ENCODE measurements around the gene OXER1. TPM values are rescaled to one million over a fixed set of nuclear protein-coding genes. Genes with fewer than 3 reads are reported as not detected.

OXER1 gene
- total and polyA plus RNA-seq, 9 of the 15 experiments (the other 6 are each of a cell fraction or from before 2014, with no cell fraction given) = not detected

- in situ Hi-C loops (cut with MboI) = no loop called here
These were observed 20.3 kb downstream of the OXER1 start for GRCh38 chr2:42743659-42743990.

More at GRCh38 chr2:42743659-42743990, 20.3 kb downstream of the OXER1 start:
- ATAC-seq (no peak), DNase-seq (ENCODE audit: extremely low read depth in 1 of 4, low spot score in 3 of 4) (no peak), FAIRE-seq (no peak)
- Histone ChIP-seq H2AFZ (ENCODE audit: low read depth, low read length) (no peak overlapping the region), H3K4me2 (ENCODE audit: insufficient read depth, low read length) (no peak overlapping the region), H3K4me1 (replicated peaks in 1 of 2; ENCODE audit: control insufficient read depth in 2 of 2, insufficient read depth in 2 of 2, low read length in 2 of 2) (no peaks in the 10 kb centered on the region), H3K4me3 (no peak overlapping the region), H3K27ac (ENCODE audit: extremely low read depth, low read depth, low read length) (no peak overlapping the region), H3K36me3 (ENCODE audit: control insufficient read depth, insufficient read depth, low read length) (no peaks in the 10 kb centered on the region), H3K9me1 (ENCODE audit: control insufficient read depth, insufficient read depth, low read length) (no peaks in the 10 kb centered on the region), H4K20me1 (replicated peaks; ENCODE audit: control insufficient read depth, insufficient read depth, low read length) (no peaks in the 10 kb centered on the region), H3K79me2 (ENCODE audit: control insufficient read depth, insufficient read depth, low read length) (no peaks in the 10 kb centered on the region), H3K27me3 (ENCODE audit: control insufficient read depth in 2 of 2, insufficient read depth in 2 of 2, low read length in 2 of 2) (peaks cover 0 to 12% of the 10 kb centered on the region in 2 experiments; a peak in 2 of 5 replicates), H3K9ac (ENCODE audit: insufficient read depth in 1 of 2, low read depth in 2 of 2, low read length in 2 of 2) (no peak overlapping the region), H3K9me3 (replicated peaks; ENCODE audit: control insufficient read depth, insufficient read depth, low read depth, low read length) (no peaks in the 10 kb centered on the region)
- TF ChIP-seq NR3C1 (CRISPR knock-in tag; IDR thresholded peaks at IDR 0.05) = no peak
- TF ChIP-seq ZBTB40 (IDR thresholded peaks at IDR 0.05) = no peak
- no peak for TF ChIP-seq ZBTB40 (CRISPR knock-in tag; IDR thresholded peaks at IDR 0.05)
- no peak for TF ChIP-seq ATF7 (IDR thresholded peaks at IDR 0.05)
- TF ChIP-seq ETV1 (tag; conservative IDR thresholded peaks at IDR 0.05; ENCODE audit: low read depth) = no peak
- TF ChIP-seq E2F6 (IDR thresholded peaks at IDR 0.05; ENCODE audit: borderline replicate concordance in 1 of 2, extremely low read depth in 1 of 2, insufficient read depth in 1 of 2, insufficient read length in 1 of 2, low read depth in 1 of 2, low read length in 1 of 2, poor library complexity in 1 of 2, severe bottlenecking in 1 of 2) = no peak
- TF ChIP-seq POU5F1 (IDR thresholded peaks at IDR 0.05; ENCODE audit: borderline replicate concordance, low read depth, low read length, partially characterized antibody) = no peak
- intact Hi-C loops (cut with micrococcal nuclease) = no loop called here
- no TSS peak for BruUV-seq (replicated peaks)
- WGBS (ENCODE audit: insufficient coverage, low coverage, missing lambda C conversion rate) = 0% methylated on average over 1 of the region's 1 CpG
- POLR2A ChIA-PET = no interaction called here
- CTCF ChIA-PET (ENCODE audit: low intra/inter-chr PET ratio) = no interaction called here
